DND-41 (cell line): ENCODE data around the gene MREG.
A peak's percentile ranks its signal among the peaks of the same experiment; 100 is the strongest.

ENCODE experiments used
- ATAC-seq: fragments of 200-7000 bp; cut with Tn5 transposase; 3 replicates; pipeline ENCODE4 v1.9.1; 2021; ENCODE audit warnings: low read depth; ENCODE audit not compliant: insufficient read depth
- DNase-seq: peaks from one replicate; pipeline ENCODE4 v3.0.0-alpha.2; 2020
- H2AFZ ChIP-seq: 2 replicates; pipeline ENCODE4 v1.6.0; 2012; ENCODE audit warnings: low read depth, low read length
- H3K27ac ChIP-seq: 2 replicates; pipeline ENCODE4 v1.5.1; 2012; ENCODE audit warnings: low read length, inconsistent platforms
- H3K27me3 ChIP-seq: fragments of 200-600 bp; sonication (generic); 2 replicates; pipeline ENCODE4 v1.6.0; 2012; ENCODE audit warnings: low read length, mild to moderate bottlenecking, inconsistent platforms; ENCODE audit not compliant: insufficient read depth, poor library complexity
- H3K36me3 ChIP-seq: 2 replicates; pipeline ENCODE4 v1.5.1; 2012; ENCODE audit warnings: low read length, inconsistent platforms; ENCODE audit not compliant: insufficient read depth
- H3K4me1 ChIP-seq: 2 replicates; pipeline ENCODE4 v1.5.1; 2012; ENCODE audit warnings: mild to moderate bottlenecking, low read length; ENCODE audit not compliant: insufficient read depth
- H3K4me2 ChIP-seq: 2 replicates; pipeline ENCODE4 v1.6.0; 2012; ENCODE audit warnings: mild to moderate bottlenecking, moderate library complexity, low read length, inconsistent platforms; ENCODE audit not compliant: insufficient read depth
- H3K4me3 ChIP-seq, 2 experiments: fragments of 200-600 bp in 1 of 2; shearing (Covaris generic) in 1 of 2; 2 replicates each; pipeline ENCODE4 v1.5.1; 2012 to 2016; ENCODE audit warnings: inconsistent platforms in 2 of 2, low read length in 2 of 2, mild to moderate bottlenecking in 2 of 2, low read depth in 1 of 2, moderate library complexity in 1 of 2
- H3K79me2 ChIP-seq: 2 replicates; pipeline ENCODE4 v1.6.0; 2012; ENCODE audit warnings: low read length, inconsistent platforms; ENCODE audit not compliant: insufficient read depth
- H3K9ac ChIP-seq: 2 replicates; pipeline ENCODE4 v1.6.0; 2012; ENCODE audit warnings: low read depth, mild to moderate bottlenecking, inconsistent platforms, low read length, moderate library complexity
- H3K9me3 ChIP-seq: 2 replicates; pipeline ENCODE4 v1.5.1; 2012; ENCODE audit warnings: low read length, moderate library complexity, mild to moderate bottlenecking, inconsistent platforms; ENCODE audit not compliant: insufficient read depth, severe bottlenecking
- H4K20me1 ChIP-seq: 2 replicates; pipeline ENCODE4 v1.6.0; 2012; ENCODE audit warnings: low read length; ENCODE audit not compliant: insufficient read depth
- CTCF ChIP-seq: IDR thresholded peaks from 2 replicates; pipeline ENCODE4 v1.5.1; 2012; ENCODE audit warnings: borderline replicate concordance, low read length, moderate library complexity, mild to moderate bottlenecking; ENCODE audit not compliant: poor library complexity, severe bottlenecking; ENCODE audit errors: extremely low read depth
- EZH2 ChIP-seq: IDR thresholded peaks from 3 replicates; pipeline ENCODE4 v1.6.1; 2012; ENCODE audit warnings: borderline replicate concordance, low read depth, mild to moderate bottlenecking, moderate library complexity, low read length, inconsistent platforms; ENCODE audit not compliant: severe bottlenecking

MREG gene

GRCh38 chr2:216013080-216013909, at the start of gene MREG:
Gene MREG, minus strand, starts transcription at chr2:216013551. Its CDS starts 224 bp downstream, at chr2:216013327.
- Histone ChIP-seq H3K4me2 (peak within 1 kb of the TSS; percentile 94), H3K9me3 (no peaks in the 10 kb centered on the region), H3K36me3 (no peaks in the 10 kb centered on the region), H3K79me2 (peaks cover 28% of the 10 kb centered on the region), H3K9ac (peak within 1 kb of the TSS; percentile 83), H3K27me3 (no peaks in the 10 kb centered on the region), H3K4me3 (peak within 1 kb of the TSS; percentile 71 to 79), H3K4me1 (peaks cover 60% of the 10 kb centered on the region), H2AFZ (peak within 1 kb of the TSS; percentile 88), H4K20me1 (no peaks in the 10 kb centered on the region), H3K27ac (peak within 1 kb of the TSS; percentile 71)
- peak; percentile 91 for DNase-seq
- TF ChIP-seq CTCF (peak; percentile 77), EZH2 (no peak)
- ATAC-seq, result peak; percentile 63

GRCh38 chr2:216059233-216059834, 46.0 kb upstream of the MREG start:
- ATAC-seq, result 0 out of 3 replicates have a peak, but pooled peaks have one; percentile 24
- no peak overlapping the region for H3K27ac ChIP-seq
- no peak for DNase-seq
- H3K9me3 ChIP-seq, result no peaks in the 10 kb centered on the region
- H3K4me3 ChIP-seq, result no peak overlapping the region
- H3K4me1 ChIP-seq, result no peaks in the 10 kb centered on the region
- no peaks in the 10 kb centered on the region for H3K36me3 ChIP-seq
- TF ChIP-seq EZH2 (no peak), CTCF (peak; percentile 45)
- H3K79me2 ChIP-seq, result no peaks in the 10 kb centered on the region
- H3K27me3 ChIP-seq, result no peaks in the 10 kb centered on the region
- H2AFZ ChIP-seq, result no peak overlapping the region
- no peak overlapping the region for H3K4me2 ChIP-seq
- no peaks in the 10 kb centered on the region for H4K20me1 ChIP-seq
- H3K9ac ChIP-seq, result no peak overlapping the region

- H3K4me3 ChIP-seq, result no peak overlapping the region
- no peaks in the 10 kb centered on the region for H3K36me3 ChIP-seq
- DNase-seq, result no peak
- H3K9ac ChIP-seq, result no peak overlapping the region
- H3K27ac ChIP-seq, result no peak overlapping the region
- TF ChIP-seq EZH2, result no peak
- TF ChIP-seq CTCF, result no peak
- no peaks in the 10 kb centered on the region for H3K79me2 ChIP-seq
- H3K4me2 ChIP-seq, result no peak overlapping the region
- H3K9me3 ChIP-seq, result no peaks in the 10 kb centered on the region
- H3K27me3 ChIP-seq, result no peaks in the 10 kb centered on the region
- no peaks in the 10 kb centered on the region for H3K4me1 ChIP-seq
- ATAC-seq, result no peak; the same call in 2 of the 3 replicates
- no peak overlapping the region for H2AFZ ChIP-seq
- H4K20me1 ChIP-seq, result no peaks in the 10 kb centered on the region
Measured at GRCh38 chr2:216057688-216058193, 44.4 kb upstream of the MREG start.
